AG10803 (cell line): ENCODE data around the gene ROS1.

Source experiments
- DNase-seq: peaks from one replicate; pipeline ENCODE4 v3.0.0; 2010; ENCODE audit warnings: low read depth
- H3K4me3 ChIP-seq: 2 replicates; pipeline ENCODE4 v1.5.1; 2011; ENCODE audit warnings: mild to moderate bottlenecking, low read length, control low read depth
- CTCF ChIP-seq: conservative IDR thresholded peaks from 2 replicates; pipeline ENCODE4 v1.5.1; 2011; ENCODE audit warnings: mild to moderate bottlenecking, low read length, control low read depth, inconsistent platforms

Gene ROS1

GRCh38 chr6:117441824-117442264, 16.1 kb upstream of the ROS1 start:
- no peak overlapping the region for H3K4me3 ChIP-seq
- DNase-seq: peak; percentile 87
- no peak for TF ChIP-seq CTCF

- no peak overlapping the region for H3K4me3 ChIP-seq
- TF ChIP-seq CTCF: no peak
- DNase-seq: peak; percentile 99
These were observed 15.2 kb upstream of the ROS1 start for GRCh38 chr6:117440706-117441525.

GRCh38 chr6:117432273-117432672, 6.5 kb upstream of the ROS1 start:
- no peak for TF ChIP-seq CTCF
- no peak overlapping the region for H3K4me3 ChIP-seq
- no peak for DNase-seq

GRCh38 chr6:117423754-117424153, 2.0 kb downstream of the ROS1 start:
- DNase-seq: no peak
- TF ChIP-seq CTCF: no peak

GRCh38 chr6:117418320-117418719, 7.4 kb downstream of the ROS1 start:
- no peak for TF ChIP-seq CTCF
- DNase-seq: no peak
- no peak overlapping the region for H3K4me3 ChIP-seq

More at GRCh38 chr6:117423754-117424153, 2.0 kb downstream of the ROS1 start:
- no peak overlapping the region for H3K4me3 ChIP-seq

- TF ChIP-seq CTCF: no peak
- no peak overlapping the region for H3K4me3 ChIP-seq
- DNase-seq: no peak
These were observed 7.9 kb downstream of the ROS1 start for GRCh38 chr6:117417851-117418250.

- H3K4me3 ChIP-seq: no peak overlapping the region
- no peak for TF ChIP-seq CTCF
- peak; percentile 53 for DNase-seq
These were observed 11.0 kb downstream of the ROS1 start for GRCh38 chr6:117414770-117415169.
